ENCODE data around the gene MMP12.

Gene MMP12

GRCh38 chr11:102850973-102851745 lies 23.6 kb downstream of the MMP12 start:
- H3K9me3 ChIP-seq (ENCODE audit: insufficient read depth, low read length): no peaks in the 10 kb centered on the region
- H3K4me2 ChIP-seq (ENCODE audit: low read length): no peak overlapping the region
- H3K27ac ChIP-seq (ENCODE audit: low read length): no peak overlapping the region
- no peak overlapping the region for H3K4me3 ChIP-seq (ENCODE audit: low read length)
- no peaks in the 10 kb centered on the region for H3K36me3 ChIP-seq (replicated peaks; ENCODE audit: low read depth, low read length)
- no peak for TF ChIP-seq CTCF (IDR thresholded peaks at IDR 0.05; ENCODE audit: low read depth, low read length)
- no peak for TF ChIP-seq EZH2phosphoT487 (IDR thresholded peaks at IDR 0.05; ENCODE audit: low read depth)
- no peaks in the 10 kb centered on the region for H3K79me2 ChIP-seq (ENCODE audit: low read length)
- no peak overlapping the region for H3K9ac ChIP-seq (ENCODE audit: low read length)
- H2AFZ ChIP-seq (ENCODE audit: low read depth, low read length): no peak overlapping the region
- H3K4me1 ChIP-seq (ENCODE audit: low read length): no peaks in the 10 kb centered on the region
- no peaks in the 10 kb centered on the region for H3K27me3 ChIP-seq (ENCODE audit: low read depth, low read length)
- H4K20me1 ChIP-seq (ENCODE audit: insufficient read depth, low read length): no peaks in the 10 kb centered on the region

- Histone ChIP-seq H3K4me2 (ENCODE audit: low read length) (no peak overlapping the region), H3K27ac (ENCODE audit: low read length) (no peak overlapping the region)
These were observed 25.5 kb downstream of the MMP12 start for GRCh38 chr11:102849311-102849710.

GRCh38 chr11:102846292-102846691 lies 28.5 kb downstream of the MMP12 start:
- Histone ChIP-seq H3K4me1 (ENCODE audit: low read length) (no peaks in the 10 kb centered on the region), H3K27me3 (ENCODE audit: low read depth, low read length) (peaks cover 4% of the 10 kb centered on the region; the same call in 1 of the 2 replicates), H3K27ac (ENCODE audit: low read length) (no peak overlapping the region), H3K4me3 (ENCODE audit: low read length) (no peak overlapping the region), H2AFZ (ENCODE audit: low read depth, low read length) (no peak overlapping the region), H3K4me2 (ENCODE audit: low read length) (no peak overlapping the region), H3K9me3 (ENCODE audit: insufficient read depth, low read length) (no peaks in the 10 kb centered on the region), H3K9ac (ENCODE audit: low read length) (no peak overlapping the region), H4K20me1 (ENCODE audit: insufficient read depth, low read length) (no peaks in the 10 kb centered on the region), H3K79me2 (ENCODE audit: low read length) (no peaks in the 10 kb centered on the region), H3K36me3 (replicated peaks; ENCODE audit: low read depth, low read length) (no peaks in the 10 kb centered on the region)
- TF ChIP-seq EZH2phosphoT487 (IDR thresholded peaks at IDR 0.05; ENCODE audit: low read depth): no peak
- no peak for TF ChIP-seq CTCF (IDR thresholded peaks at IDR 0.05; ENCODE audit: low read depth, low read length)

More at GRCh38 chr11:102849311-102849710, 25.5 kb downstream of the MMP12 start:
- Histone ChIP-seq H3K4me3 (ENCODE audit: low read length) (no peak overlapping the region), H2AFZ (ENCODE audit: low read depth, low read length) (no peak overlapping the region), H3K9me3 (ENCODE audit: insufficient read depth, low read length) (no peaks in the 10 kb centered on the region), H3K36me3 (replicated peaks; ENCODE audit: low read depth, low read length) (no peaks in the 10 kb centered on the region), H3K9ac (ENCODE audit: low read length) (no peak overlapping the region), H3K79me2 (ENCODE audit: low read length) (no peaks in the 10 kb centered on the region), H4K20me1 (ENCODE audit: insufficient read depth, low read length) (no peaks in the 10 kb centered on the region), H3K27me3 (ENCODE audit: low read depth, low read length) (no peaks in the 10 kb centered on the region), H3K4me1 (ENCODE audit: low read length) (no peaks in the 10 kb centered on the region)
- TF ChIP-seq CTCF (IDR thresholded peaks at IDR 0.05; ENCODE audit: low read depth, low read length) (no peak), EZH2phosphoT487 (IDR thresholded peaks at IDR 0.05; ENCODE audit: low read depth) (no peak)

GRCh38 chr11:102843489-102843888 lies 31.3 kb downstream of the MMP12 start, which contains the start of gene MMP3:
Gene MMP3 (minus strand): TSS chr11:102843609. CDS start chr11:102843546, 63 bp downstream.
- Histone ChIP-seq H3K79me2 (ENCODE audit: low read length) (no peaks in the 10 kb centered on the region), H3K4me1 (ENCODE audit: low read length) (no peaks in the 10 kb centered on the region), H3K9ac (ENCODE audit: low read length) (no peak within 1 kb of the TSS), H4K20me1 (ENCODE audit: insufficient read depth, low read length) (no peaks in the 10 kb centered on the region), H3K27me3 (ENCODE audit: low read depth, low read length) (peaks cover 4% of the 10 kb centered on the region; the same call in 1 of the 2 replicates), H3K9me3 (ENCODE audit: insufficient read depth, low read length) (no peaks in the 10 kb centered on the region), H2AFZ (ENCODE audit: low read depth, low read length) (no peak within 1 kb of the TSS), H3K4me2 (ENCODE audit: low read length) (no peak within 1 kb of the TSS), H3K27ac (ENCODE audit: low read length) (no peak within 1 kb of the TSS), H3K36me3 (replicated peaks; ENCODE audit: low read depth, low read length) (no peaks in the 10 kb centered on the region), H3K4me3 (ENCODE audit: low read length) (no peak within 1 kb of the TSS)
- no peak for TF ChIP-seq EZH2phosphoT487 (IDR thresholded peaks at IDR 0.05; ENCODE audit: low read depth)
- no peak for TF ChIP-seq CTCF (IDR thresholded peaks at IDR 0.05; ENCODE audit: low read depth, low read length)
